ENCODE results near the gene PSG5. TPM values are rescaled to one million over a fixed set of nuclear protein-coding genes. Genes with fewer than 3 reads are reported as not detected.
"Not testable (repeated sequence)": the region's sequence is repeated elsewhere in the genome, so short reads cannot be mapped to it uniquely, and the experiment has no call there.

The PSG5 gene
- total RNA-seq, 3 donors from 2014 or later, result not detected

DNA sequence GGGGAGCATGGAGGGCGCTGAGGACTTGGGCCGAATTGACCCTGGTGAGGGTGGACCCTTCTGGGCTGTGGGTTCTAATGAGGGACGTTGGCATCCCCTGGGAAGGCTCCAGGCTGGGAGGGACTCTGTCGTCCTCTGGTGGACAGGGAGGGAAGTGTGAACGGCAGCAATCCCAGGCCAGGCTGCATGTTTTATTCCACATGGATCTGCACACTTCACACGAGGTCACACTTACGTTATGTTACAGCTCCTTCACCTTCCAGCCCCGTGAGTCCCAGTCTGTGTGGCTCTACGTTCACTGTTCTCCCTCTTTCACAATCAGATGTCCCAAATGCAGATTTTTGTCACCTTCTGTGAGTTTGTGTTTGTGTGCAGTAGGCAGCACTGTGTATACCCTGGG is 1.8 kb upstream of the PSG5 start:
- H3K27me3 ChIP-seq; intact Hi-C loops (cut with DNase I; ENCODE audit: low total_unique reads); DNase-seq (ENCODE audit: low spot score in 2 of 2): not testable (repeated sequence)

DNA sequence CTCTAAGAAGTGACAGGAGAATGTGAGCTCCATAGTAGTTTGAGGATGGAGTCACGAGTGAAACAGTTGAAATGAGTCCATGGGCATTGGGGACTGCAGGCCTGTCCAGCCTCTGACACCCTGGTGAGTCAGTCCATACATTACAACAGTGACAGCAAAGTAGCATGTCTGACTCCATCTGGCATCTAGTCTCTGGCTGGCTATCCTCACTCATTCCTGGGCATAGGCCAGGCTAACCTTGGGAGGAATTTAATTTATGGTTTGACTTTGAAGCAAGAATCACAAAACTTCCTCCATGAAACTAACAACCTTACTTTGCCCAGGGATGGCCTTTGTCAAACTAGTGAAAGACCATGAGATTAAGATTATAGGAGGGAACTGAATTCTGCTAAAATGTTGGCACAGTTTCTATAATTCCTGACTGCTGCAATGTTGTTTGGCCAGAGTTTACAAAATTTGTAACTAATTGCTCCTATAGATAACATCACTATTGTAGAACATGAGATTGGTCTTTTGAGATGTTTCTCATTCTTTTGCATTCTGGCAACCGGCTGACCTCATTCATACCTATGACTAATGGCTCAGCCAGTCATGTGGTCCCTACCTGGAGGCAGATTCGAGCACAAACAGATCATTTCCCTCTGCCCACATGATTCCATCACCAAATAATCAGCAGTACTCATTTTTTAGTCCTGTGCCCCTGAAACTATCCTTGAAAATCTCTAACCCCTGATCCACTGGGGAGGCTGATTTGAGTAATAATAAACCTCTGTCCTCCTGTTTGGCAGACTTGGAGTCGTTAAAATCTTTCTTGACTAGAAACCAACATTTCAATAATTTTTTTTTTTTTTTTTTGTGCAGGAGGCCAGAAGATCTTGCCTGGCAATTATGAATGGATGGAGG is 4.2 kb downstream of the PSG5 start:
- H3K4me1 ChIP-seq; H3K9me3 ChIP-seq; intact Hi-C loops (cut with DNase I; ENCODE audit: low total_unique reads); H3K27me3 ChIP-seq; H3K4me3 ChIP-seq; H3K36me3 ChIP-seq: not testable (repeated sequence)
- DNase-seq (ENCODE audit: low spot score in 2 of 2), result peak in 1 of 2 donors; percentile 82
- peak overlapping the region; percentile 78 to 82 for H3K27ac ChIP-seq

More for the DNA sequence above, 1.8 kb upstream of the PSG5 start:
- H3K9me3 ChIP-seq, H3K4me1 ChIP-seq, H3K4me3 ChIP-seq, H3K36me3 ChIP-seq, H3K27ac ChIP-seq: not testable (repeated sequence)

DNA sequence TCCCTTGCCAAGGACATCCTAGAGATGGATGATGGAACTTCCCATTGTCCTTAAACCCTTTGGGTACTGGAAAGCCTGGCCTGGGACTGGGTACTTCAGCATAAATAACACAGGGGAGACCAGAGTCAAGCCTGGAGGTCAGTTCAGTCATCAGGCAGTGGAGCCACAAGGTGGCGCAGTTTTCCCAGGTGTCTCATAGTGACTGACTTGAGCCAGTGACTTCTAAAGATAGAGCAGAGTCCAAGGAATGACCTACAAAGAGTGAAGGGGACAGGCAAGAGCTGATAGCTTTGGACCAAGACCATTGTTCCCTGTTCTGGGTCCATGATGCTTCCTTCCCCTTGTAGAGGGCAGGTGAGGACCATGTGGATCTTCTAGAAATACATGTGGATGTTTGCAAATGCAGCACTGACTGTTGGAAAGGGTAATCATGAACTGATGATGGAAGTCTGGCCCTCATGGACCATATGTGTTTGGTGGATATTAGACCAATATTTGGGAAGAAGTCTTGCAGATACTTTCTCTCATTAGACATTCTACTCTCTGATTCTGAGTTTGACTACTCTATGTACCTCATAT is 6.7 kb downstream of the PSG5 start:
- DNase-seq (ENCODE audit: low spot score in 2 of 2); intact Hi-C loops (cut with DNase I; ENCODE audit: low total_unique reads); H3K36me3 ChIP-seq; H3K9me3 ChIP-seq; H3K27ac ChIP-seq; H3K4me3 ChIP-seq; H3K27me3 ChIP-seq; H3K4me1 ChIP-seq: not testable (repeated sequence)

DNA sequence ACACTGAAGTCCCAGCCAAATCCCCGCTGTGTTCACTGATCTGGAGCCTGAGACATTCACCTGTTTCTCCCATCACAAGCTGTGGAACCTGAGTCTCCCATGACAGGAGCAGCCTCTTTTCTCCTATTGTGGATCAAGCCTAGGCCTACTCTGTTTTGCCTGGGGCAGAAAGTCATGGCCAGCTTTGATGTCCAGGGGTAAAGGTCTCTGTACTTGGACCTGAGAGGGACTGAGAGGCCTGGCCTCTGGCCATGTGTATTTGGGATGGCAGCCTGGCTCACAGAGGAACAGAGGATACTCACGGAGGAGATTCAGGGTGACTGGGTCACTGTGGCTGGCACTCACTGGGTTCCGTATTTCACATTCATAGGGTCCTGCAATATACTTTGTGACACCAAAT is 7.8 kb downstream of the PSG5 start:
- intact Hi-C loops (cut with DNase I; ENCODE audit: low total_unique reads); DNase-seq (ENCODE audit: low spot score in 2 of 2); H3K4me1 ChIP-seq: not testable (repeated sequence)

DNA sequence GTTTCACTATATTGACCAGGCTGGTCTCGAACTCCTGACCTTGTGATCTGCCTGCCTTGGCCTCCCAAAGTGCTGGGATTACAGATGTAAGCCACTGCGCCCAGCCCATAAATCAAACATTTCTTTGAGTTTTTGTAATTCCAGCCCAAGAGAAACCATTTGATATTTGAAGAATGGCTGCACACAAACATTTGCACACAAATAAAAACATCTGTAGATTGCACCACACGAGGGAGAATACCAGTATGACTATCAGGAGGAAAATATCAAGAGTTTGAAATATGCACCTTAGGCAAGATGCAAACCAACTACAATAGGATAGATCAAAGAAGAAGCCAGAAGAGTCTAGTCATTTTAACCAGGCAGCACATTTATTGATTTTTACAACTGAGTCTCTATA is 20.4 kb downstream of the PSG5 start:
- H3K27ac ChIP-seq; H3K4me3 ChIP-seq; H3K36me3 ChIP-seq; H3K9me3 ChIP-seq; H3K4me1 ChIP-seq; DNase-seq (ENCODE audit: low spot score in 2 of 2); H3K27me3 ChIP-seq; intact Hi-C loops (cut with DNase I; ENCODE audit: low total_unique reads): not testable (repeated sequence)

More for the DNA sequence above, 7.8 kb downstream of the PSG5 start:
- H3K4me3 ChIP-seq, H3K27ac ChIP-seq, H3K9me3 ChIP-seq, H3K36me3 ChIP-seq, H3K27me3 ChIP-seq: not testable (repeated sequence)

DNA sequence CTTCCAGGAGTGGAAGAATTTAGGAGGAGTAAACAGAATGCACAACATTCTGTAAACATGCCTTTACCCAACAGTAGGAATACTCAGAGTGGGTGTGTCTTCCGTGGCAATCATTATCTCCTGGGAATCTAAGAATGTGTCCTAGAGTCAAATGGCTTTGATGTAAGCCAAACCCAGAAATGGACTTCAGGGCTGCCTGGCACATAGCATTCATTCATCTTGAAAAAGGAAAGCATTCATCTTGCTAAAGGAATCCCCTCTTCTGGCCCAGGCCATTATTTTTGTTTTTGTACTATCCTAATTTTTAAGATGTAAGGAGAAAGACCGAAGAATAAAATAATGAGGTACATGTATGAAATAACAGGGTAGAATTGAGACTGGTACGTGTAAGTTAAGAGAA is 23.2 kb downstream of the PSG5 start:
- DNase-seq (ENCODE audit: low spot score in 2 of 2); H3K27me3 ChIP-seq; H3K4me3 ChIP-seq; H3K9me3 ChIP-seq; intact Hi-C loops (cut with DNase I; ENCODE audit: low total_unique reads); H3K36me3 ChIP-seq; H3K27ac ChIP-seq; H3K4me1 ChIP-seq: not testable (repeated sequence)

DNA sequence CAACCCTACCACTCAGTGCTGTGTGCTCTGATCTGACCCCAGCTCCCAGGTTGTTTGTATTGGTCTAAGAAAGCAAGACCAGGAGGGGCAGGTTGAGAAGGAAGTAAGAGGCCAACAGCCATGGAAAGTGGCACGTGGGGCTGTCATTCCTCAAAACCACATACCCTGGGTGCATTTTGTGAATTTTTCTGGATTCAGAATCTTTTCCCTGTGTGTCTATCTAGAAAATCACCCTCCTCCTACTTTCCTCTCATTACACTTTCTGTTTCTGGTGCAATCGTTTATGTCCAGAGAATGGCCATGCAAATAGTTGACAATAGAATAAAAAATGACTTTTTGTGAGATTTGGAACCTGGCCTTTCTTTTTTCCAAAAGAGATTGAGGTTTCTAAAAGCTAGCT is 24.1 kb downstream of the PSG5 start:
- H3K9me3 ChIP-seq; H3K36me3 ChIP-seq; H3K4me3 ChIP-seq; H3K27ac ChIP-seq; H3K4me1 ChIP-seq; intact Hi-C loops (cut with DNase I; ENCODE audit: low total_unique reads); DNase-seq (ENCODE audit: low spot score in 2 of 2); H3K27me3 ChIP-seq: not testable (repeated sequence)

DNA sequence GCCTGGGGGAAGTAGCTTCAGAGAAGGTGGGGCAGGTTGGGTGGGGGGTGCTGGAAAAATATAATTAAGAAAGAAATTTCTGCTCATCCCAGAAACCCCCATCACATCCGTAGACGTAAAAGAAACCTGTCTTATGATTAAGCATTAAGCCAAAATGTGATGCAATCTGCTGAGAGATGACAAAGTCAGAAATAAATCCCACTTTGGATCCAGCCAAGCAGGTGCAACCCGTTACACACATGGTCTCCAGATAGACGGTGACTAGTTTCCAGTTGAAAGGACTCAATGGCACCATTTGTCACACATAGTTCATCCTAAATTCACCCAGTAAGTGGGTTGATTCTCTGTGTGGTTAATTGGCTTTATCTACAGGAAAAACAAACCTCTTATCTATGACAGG is 34.1 kb downstream of the PSG5 start:
- no peak for DNase-seq (ENCODE audit: low spot score in 2 of 2)
- TF ChIP-seq POLR2AphosphoS5 (IDR thresholded peaks at IDR 0.05), result no peak
- no peak for TF ChIP-seq POLR2A (IDR thresholded peaks at IDR 0.05)
- TF ChIP-seq, protein P1, sequence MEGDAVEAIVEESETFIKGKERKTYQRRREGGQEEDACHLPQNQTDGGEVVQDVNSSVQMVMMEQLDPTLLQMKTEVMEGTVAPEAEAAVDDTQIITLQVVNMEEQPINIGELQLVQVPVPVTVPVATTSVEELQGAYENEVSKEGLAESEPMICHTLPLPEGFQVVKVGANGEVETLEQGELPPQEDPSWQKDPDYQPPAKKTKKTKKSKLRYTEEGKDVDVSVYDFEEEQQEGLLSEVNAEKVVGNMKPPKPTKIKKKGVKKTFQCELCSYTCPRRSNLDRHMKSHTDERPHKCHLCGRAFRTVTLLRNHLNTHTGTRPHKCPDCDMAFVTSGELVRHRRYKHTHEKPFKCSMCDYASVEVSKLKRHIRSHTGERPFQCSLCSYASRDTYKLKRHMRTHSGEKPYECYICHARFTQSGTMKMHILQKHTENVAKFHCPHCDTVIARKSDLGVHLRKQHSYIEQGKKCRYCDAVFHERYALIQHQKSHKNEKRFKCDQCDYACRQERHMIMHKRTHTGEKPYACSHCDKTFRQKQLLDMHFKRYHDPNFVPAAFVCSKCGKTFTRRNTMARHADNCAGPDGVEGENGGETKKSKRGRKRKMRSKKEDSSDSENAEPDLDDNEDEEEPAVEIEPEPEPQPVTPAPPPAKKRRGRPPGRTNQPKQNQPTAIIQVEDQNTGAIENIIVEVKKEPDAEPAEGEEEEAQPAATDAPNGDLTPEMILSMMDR (IDR thresholded peaks at IDR 0.05), result no peak
- no peak overlapping the region for H3K27ac ChIP-seq
- no peak overlapping the region for H3K4me3 ChIP-seq
- no peaks in the 10 kb centered on the region for H3K4me1 ChIP-seq
- intact Hi-C loops (cut with DNase I; ENCODE audit: low total_unique reads), result no loop called here
- no peaks in the 10 kb centered on the region for H3K27me3 ChIP-seq
- H3K9me3 ChIP-seq, result no peaks in the 10 kb centered on the region
- no peaks in the 10 kb centered on the region for H3K36me3 ChIP-seq

DNA sequence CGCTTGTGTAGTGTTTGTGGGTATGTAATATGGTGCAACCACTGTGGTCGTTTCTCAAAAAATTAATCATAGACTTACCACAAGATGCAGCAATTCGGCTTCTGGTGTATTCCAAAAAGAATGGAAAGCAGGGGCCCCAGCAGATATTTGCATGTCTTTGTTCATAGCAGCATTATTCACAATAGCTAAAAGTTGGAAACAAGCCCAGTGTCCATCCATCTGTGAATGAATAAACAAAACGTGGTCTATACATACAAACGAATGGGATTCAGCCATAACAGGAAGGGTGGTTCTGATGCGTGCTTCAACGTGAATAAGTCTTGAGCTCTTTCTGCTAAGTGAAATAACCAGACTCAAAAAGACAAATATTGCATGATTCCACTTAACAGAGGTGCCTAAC is 36.5 kb downstream of the PSG5 start:
- H3K4me3 ChIP-seq; DNase-seq (ENCODE audit: low spot score in 2 of 2); H3K4me1 ChIP-seq; H3K9me3 ChIP-seq; H3K36me3 ChIP-seq; H3K27me3 ChIP-seq; H3K27ac ChIP-seq; intact Hi-C loops (cut with DNase I; ENCODE audit: low total_unique reads): not testable (repeated sequence)
